Activated T-cell treated with anti-CD3 and anti-CD28 coated beads for 4 hours (primary cell): ENCODE data around the gene C9orf57.
"Not testable (repeated sequence)": the region's sequence is repeated elsewhere in the genome, so short reads cannot be mapped to it uniquely, and the experiment has no call there.

Source experiments
- DNase-seq: peaks from one replicate; pipeline ENCODE4 v3.0.0-alpha.2; 2020

The C9orf57 gene

GRCh38 chr9:72060513-72060912 is at the start of gene C9orf57:
TSS of gene C9orf57 (minus strand) at chr9:72060613. CDS start at chr9:72059331, 1,282 bp downstream.
- no peak for DNase-seq

- DNase-seq = no peak
Measured at GRCh38 chr9:72102520-72102919, 42.1 kb upstream of the C9orf57 start.

GRCh38 chr9:72095520-72095919 is 35.1 kb upstream of the C9orf57 start:
- not testable (repeated sequence) for DNase-seq

GRCh38 chr9:72092820-72093219 is 32.4 kb upstream of the C9orf57 start:
- no peak for DNase-seq

- DNase-seq = no peak
Measured at GRCh38 chr9:72089451-72090130, 29.2 kb upstream of the C9orf57 start.

GRCh38 chr9:72082536-72082935 is 22.1 kb upstream of the C9orf57 start:
- no peak for DNase-seq

GRCh38 chr9:72074666-72075065 is 14.3 kb upstream of the C9orf57 start:
- not testable (repeated sequence) for DNase-seq

- DNase-seq = no peak
Measured at GRCh38 chr9:72065076-72065475, 4.7 kb upstream of the C9orf57 start.

- no peak for DNase-seq
Measured at GRCh38 chr9:72052122-72052521, 8.3 kb downstream of the C9orf57 start.

- no peak for DNase-seq
Measured at GRCh38 chr9:72048850-72049249, 11.6 kb downstream of the C9orf57 start.

- no peak for DNase-seq
Measured at GRCh38 chr9:72046630-72047456, 13.6 kb downstream of the C9orf57 start.

GRCh38 chr9:72044095-72044494 is 16.3 kb downstream of the C9orf57 start:
- no peak for DNase-seq

- no peak for DNase-seq
Measured at GRCh38 chr9:72043576-72043975, 16.8 kb downstream of the C9orf57 start.

- no peak for DNase-seq
Measured at GRCh38 chr9:72042928-72043327, 17.5 kb downstream of the C9orf57 start.

- no peak for DNase-seq
Measured at GRCh38 chr9:72041775-72042194, 18.6 kb downstream of the C9orf57 start.

- DNase-seq = no peak
Measured at GRCh38 chr9:72041369-72041768, 19.0 kb downstream of the C9orf57 start.

GRCh38 chr9:72039532-72039931 is 20.9 kb downstream of the C9orf57 start:
- no peak for DNase-seq

- DNase-seq = peak; percentile 57
Measured at GRCh38 chr9:72038890-72039410, 21.5 kb downstream of the C9orf57 start.

GRCh38 chr9:72038408-72038807 is 22.0 kb downstream of the C9orf57 start:
- DNase-seq = no peak

GRCh38 chr9:72037571-72037970 is 22.8 kb downstream of the C9orf57 start:
- DNase-seq = no peak

GRCh38 chr9:72030767-72031166 is 29.6 kb downstream of the C9orf57 start:
- DNase-seq = no peak

- DNase-seq = no peak
Measured at GRCh38 chr9:72029986-72030385, 30.4 kb downstream of the C9orf57 start.

GRCh38 chr9:72025906-72026305 is 34.5 kb downstream of the C9orf57 start:
- no peak for DNase-seq

- no peak for DNase-seq
Measured at GRCh38 chr9:72023596-72023995, 36.8 kb downstream of the C9orf57 start.
